ENCODE data around the gene MVB12B. TPM values are rescaled to one million over a fixed set of nuclear protein-coding genes. Genes with fewer than 3 reads are reported as not detected.

Gene MVB12B
- total and polyA plus RNA-seq, 7 experiments from 2014 or later = 1.6 to 9.7 (median 3.8) TPM

GRCh38 chr9:126391713-126392661 is 65.4 kb downstream of the MVB12B start:
- DNase-seq = no peak
- peaks cover 0 to 2% (median 0%) of the 10 kb centered on the region in 3 experiments for H3K36me3 ChIP-seq (ENCODE audit: control insufficient read depth in 2 of 3, insufficient read depth in 3 of 3, low read length in 3 of 3)
- H3K27me3 Mint-ChIP-seq = peaks cover 0 to 2% (median 0%) of the 10 kb centered on the region in 5 donors
- H3K27ac Mint-ChIP-seq = peak overlapping the region in 4 of 9 donors; percentile 41 to 77 (median 74)
- no peak for ATAC-seq
- no peak overlapping the region for H3K27ac ChIP-seq (ENCODE audit: low read depth, low read length)
- H3K9me3 Mint-ChIP-seq = no peaks in the 10 kb centered on the region
- H3K36me3 Mint-ChIP-seq = peaks cover 0 to 19% (median 8%) of the 10 kb centered on the region in 5 donors
- H3K4me1 Mint-ChIP-seq = peaks cover under 1 to 52% (median 12%) of the 10 kb centered on the region in 7 donors
- H3K4me1 ChIP-seq (ENCODE audit: control insufficient read depth in 2 of 2, insufficient read depth in 2 of 2, low read length in 2 of 2) = peaks cover 6 to 8% of the 10 kb centered on the region in 2 donors
- intact Hi-C loops (cut with micrococcal nuclease) = no loop called here
- H3K4me3 Mint-ChIP-seq = no peak overlapping the region
- CTCF ChIA-PET = interaction anchor here (0.9 kb wide), 1 partner anchor 100 kb away, joined by 4 read pairs; no protein-coding TSS in a partner anchor
- no peaks in the 10 kb centered on the region for H3K9me3 ChIP-seq (ENCODE audit: control insufficient read depth in 2 of 3, low read length in 3 of 3)
- POLR2A ChIA-PET = no interaction called here
- H3K4me3 ChIP-seq (ENCODE audit: low read length) = no peak overlapping the region
- no peaks in the 10 kb centered on the region for H3K27me3 ChIP-seq (ENCODE audit: control insufficient read depth in 2 of 2, insufficient read depth in 2 of 2, low read length in 2 of 2)

DNA sequence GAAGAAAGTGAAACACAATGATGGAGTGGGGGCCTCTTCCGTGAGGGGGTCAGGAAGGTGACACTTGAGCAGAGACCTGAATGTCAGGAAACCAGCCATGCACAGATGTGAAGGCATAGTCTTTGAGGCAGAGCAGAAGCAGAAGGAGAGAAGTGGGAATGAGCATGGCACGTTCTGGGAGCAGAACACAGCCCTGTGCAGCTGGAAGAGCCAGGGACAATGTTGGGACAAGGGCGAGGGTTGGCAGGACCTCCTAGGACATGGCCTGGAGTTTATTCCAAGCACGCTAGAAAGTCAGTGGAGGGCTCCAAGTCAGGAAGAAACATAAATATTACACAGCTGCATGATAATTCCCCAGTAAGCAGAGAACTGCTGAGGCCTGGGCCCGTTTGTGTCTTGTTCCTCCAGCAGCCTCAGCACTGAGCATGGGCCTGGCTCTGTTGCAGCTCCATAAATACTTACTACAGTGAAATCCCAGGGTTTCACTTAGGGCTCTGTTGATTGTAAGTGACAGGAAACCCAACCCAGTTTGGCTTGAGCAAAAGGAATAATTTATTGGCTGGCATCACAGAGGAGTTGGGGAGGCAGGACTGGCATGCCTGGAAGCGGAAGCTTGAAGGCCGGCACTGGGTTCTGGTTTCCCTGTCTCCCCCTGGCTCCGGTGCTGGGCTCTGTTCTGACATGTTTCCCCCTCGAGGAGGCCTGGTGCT is 66.2 kb downstream of the MVB12B start:
- CTCF ChIA-PET = interaction anchor here (0.6 kb wide), 1 partner anchor 735 kb away, joined by 3 read pairs; no protein-coding TSS in a partner anchor
- no peaks in the 10 kb centered on the region for H3K27me3 Mint-ChIP-seq
- H3K4me3 Mint-ChIP-seq = peak overlapping the region in 1 of 10 donors; percentile 18
- H3K27ac ChIP-seq (ENCODE audit: low read depth, low read length) = no peak overlapping the region
- no peak for DNase-seq
- H3K4me1 Mint-ChIP-seq = peaks cover 7 to 59% (median 19%) of the 10 kb centered on the region in 7 donors
- peak overlapping the region in 5 of 9 donors; percentile 41 to 83 (median 74) for H3K27ac Mint-ChIP-seq
- no peak for ATAC-seq
- intact Hi-C loops (cut with micrococcal nuclease) = no loop called here
- H3K36me3 Mint-ChIP-seq = peaks cover 1 to 14% (median 6%) of the 10 kb centered on the region in 5 donors
- H3K4me1 ChIP-seq (ENCODE audit: control insufficient read depth in 2 of 2, insufficient read depth in 2 of 2, low read length in 2 of 2) = peaks cover 11 to 13% of the 10 kb centered on the region in 2 donors
- no peaks in the 10 kb centered on the region for H3K9me3 ChIP-seq (ENCODE audit: control insufficient read depth in 2 of 3, low read length in 3 of 3)
- no peaks in the 10 kb centered on the region for H3K9me3 Mint-ChIP-seq
- no peaks in the 10 kb centered on the region for H3K36me3 ChIP-seq (ENCODE audit: control insufficient read depth in 2 of 3, insufficient read depth in 3 of 3, low read length in 3 of 3)
- H3K4me3 ChIP-seq (ENCODE audit: low read length) = no peak overlapping the region
- POLR2A ChIA-PET = interaction anchor here (0.7 kb wide), 1 partner anchor 47 kb away, joined by 3 read pairs; no protein-coding TSS in a partner anchor
- no peaks in the 10 kb centered on the region for H3K27me3 ChIP-seq (ENCODE audit: control insufficient read depth in 2 of 2, insufficient read depth in 2 of 2, low read length in 2 of 2)

GRCh38 chr9:126393876-126394275 is 67.2 kb downstream of the MVB12B start:
- H3K27me3 ChIP-seq (ENCODE audit: control insufficient read depth in 2 of 2, insufficient read depth in 2 of 2, low read length in 2 of 2) = no peaks in the 10 kb centered on the region
- peaks cover 14 to 69% (median 28%) of the 10 kb centered on the region in 7 donors for H3K4me1 Mint-ChIP-seq
- POLR2A ChIA-PET = no interaction called here

DNA sequence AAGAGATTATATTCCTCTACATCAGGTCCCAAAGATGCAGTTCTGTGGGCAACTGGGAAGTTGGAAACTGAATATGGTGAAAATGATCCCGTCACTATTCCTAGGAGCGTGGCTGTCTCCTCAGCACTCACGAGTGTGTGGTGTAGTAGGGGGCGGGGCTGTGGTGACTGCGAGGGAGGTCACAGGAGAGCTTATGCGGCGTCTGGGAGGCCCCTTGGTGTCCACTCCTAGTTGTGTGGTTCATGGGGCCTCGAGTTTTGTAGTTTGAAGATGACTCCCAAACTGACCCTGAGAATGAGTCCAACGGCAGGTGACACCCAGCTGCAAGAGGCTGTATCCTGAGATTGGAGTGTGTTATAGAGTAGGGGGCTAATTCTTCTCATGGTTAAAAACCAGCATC is 68.2 kb downstream of the MVB12B start:
- H3K9me3 ChIP-seq (ENCODE audit: control insufficient read depth in 2 of 3, low read length in 3 of 3) = no peaks in the 10 kb centered on the region
- intact Hi-C loops (cut with micrococcal nuclease) = loop anchor here (5.0 kb wide), 3 partner anchors 68 to 838 kb away; partner anchors contain the start of gene MVB12B (in 1 of the 2)
- peaks cover 22 to 28% of the 10 kb centered on the region in 2 donors for H3K4me1 ChIP-seq (ENCODE audit: control insufficient read depth in 2 of 2, insufficient read depth in 2 of 2, low read length in 2 of 2)
- Mint-ChIP-seq H3K27me3 (peaks cover 0 to 8% (median 0%) of the 10 kb centered on the region in 5 donors), H3K9me3 (no peaks in the 10 kb centered on the region), H3K36me3 (peaks cover 1 to 14% (median 6%) of the 10 kb centered on the region in 5 donors), H3K4me1 (peaks cover 14 to 67% (median 28%) of the 10 kb centered on the region in 7 donors), H3K4me3 (no peak overlapping the region), H3K27ac (peak overlapping the region in 3 of 9 donors; percentile 7 to 78 (median 53))
- CTCF ChIA-PET = interaction anchor here (2.8 kb wide), 1 partner anchor 96 kb away, joined by 8 read pairs; no protein-coding TSS in a partner anchor
- H3K36me3 ChIP-seq (ENCODE audit: control insufficient read depth in 2 of 3, insufficient read depth in 3 of 3, low read length in 3 of 3) = no peaks in the 10 kb centered on the region
- H3K27ac ChIP-seq (ENCODE audit: low read depth, low read length) = no peak overlapping the region
- H3K4me3 ChIP-seq (ENCODE audit: low read length) = no peak overlapping the region
- H3K27me3 ChIP-seq (ENCODE audit: control insufficient read depth in 2 of 2, insufficient read depth in 2 of 2, low read length in 2 of 2) = no peaks in the 10 kb centered on the region
- no peak for DNase-seq
- POLR2A ChIA-PET = no interaction called here
- no peak for ATAC-seq

More at GRCh38 chr9:126393876-126394275, 67.2 kb downstream of the MVB12B start:
- no peak for DNase-seq
- peaks cover 1 to 14% (median 6%) of the 10 kb centered on the region in 5 donors for H3K36me3 Mint-ChIP-seq
- intact Hi-C loops (cut with micrococcal nuclease) = no loop called here
- Histone ChIP-seq H3K27ac (ENCODE audit: low read depth, low read length) (no peak overlapping the region), H3K36me3 (ENCODE audit: control insufficient read depth in 2 of 3, insufficient read depth in 3 of 3, low read length in 3 of 3) (no peaks in the 10 kb centered on the region), H3K9me3 (ENCODE audit: control insufficient read depth in 2 of 3, low read length in 3 of 3) (no peaks in the 10 kb centered on the region), H3K4me3 (ENCODE audit: low read length) (no peak overlapping the region), H3K4me1 (ENCODE audit: control insufficient read depth in 2 of 2, insufficient read depth in 2 of 2, low read length in 2 of 2) (peaks cover 21 to 24% of the 10 kb centered on the region in 2 donors)
- CTCF ChIA-PET = no interaction called here
- no peaks in the 10 kb centered on the region for H3K9me3 Mint-ChIP-seq
- H3K27ac Mint-ChIP-seq = peak overlapping the region in 2 of 9 donors; percentile 15 to 29
- no peak overlapping the region for H3K4me3 Mint-ChIP-seq
- H3K27me3 Mint-ChIP-seq = no peaks in the 10 kb centered on the region
- no peak for ATAC-seq

GRCh38 chr9:126395439-126396212 is 69.0 kb downstream of the MVB12B start:
- H3K27me3 ChIP-seq (ENCODE audit: control insufficient read depth in 2 of 2, insufficient read depth in 2 of 2, low read length in 2 of 2) = no peaks in the 10 kb centered on the region
- no peaks in the 10 kb centered on the region for H3K36me3 ChIP-seq (ENCODE audit: control insufficient read depth in 2 of 3, insufficient read depth in 3 of 3, low read length in 3 of 3)
- intact Hi-C loops (cut with micrococcal nuclease) = loop anchor here (5.0 kb wide), 3 partner anchors 68 to 838 kb away; partner anchors contain the start of gene MVB12B (in 1 of the 2)
- no peaks in the 10 kb centered on the region for H3K9me3 ChIP-seq (ENCODE audit: control insufficient read depth in 2 of 3, low read length in 3 of 3)
- no peak overlapping the region for H3K4me3 ChIP-seq (ENCODE audit: low read length)
- peak overlapping the region in 8 of 9 donors; percentile 39 to 89 (median 72) for H3K27ac Mint-ChIP-seq
- no peak for ATAC-seq
- H3K9me3 Mint-ChIP-seq = no peaks in the 10 kb centered on the region
- peaks cover 14 to 61% (median 28%) of the 10 kb centered on the region in 7 donors for H3K4me1 Mint-ChIP-seq
- peaks cover 1 to 14% (median 6%) of the 10 kb centered on the region in 5 donors for H3K36me3 Mint-ChIP-seq
- ChIA-PET CTCF (interaction anchor here (0.6 to 2.8 kb wide), 4 partner anchors 12 to 1226 kb away, joined by 3 to 8 read pairs (median 5); no protein-coding TSS in a partner anchor), POLR2A (no interaction called here)
- H3K4me1 ChIP-seq (ENCODE audit: control insufficient read depth in 2 of 2, insufficient read depth in 2 of 2, low read length in 2 of 2) = peaks cover 22 to 28% of the 10 kb centered on the region in 2 donors
- H3K27ac ChIP-seq (ENCODE audit: low read depth, low read length) = no peak overlapping the region
- peak overlapping the region in 1 of 10 donors; percentile 29 for H3K4me3 Mint-ChIP-seq
- no peak for DNase-seq
- H3K27me3 Mint-ChIP-seq = peaks cover 0 to 11% (median 0%) of the 10 kb centered on the region in 5 donors

Measured in naive thymus-derived CD4-positive, alpha-beta T cell (primary cell).